ENCODE results near the gene FANCM.

FANCM gene, protein sequence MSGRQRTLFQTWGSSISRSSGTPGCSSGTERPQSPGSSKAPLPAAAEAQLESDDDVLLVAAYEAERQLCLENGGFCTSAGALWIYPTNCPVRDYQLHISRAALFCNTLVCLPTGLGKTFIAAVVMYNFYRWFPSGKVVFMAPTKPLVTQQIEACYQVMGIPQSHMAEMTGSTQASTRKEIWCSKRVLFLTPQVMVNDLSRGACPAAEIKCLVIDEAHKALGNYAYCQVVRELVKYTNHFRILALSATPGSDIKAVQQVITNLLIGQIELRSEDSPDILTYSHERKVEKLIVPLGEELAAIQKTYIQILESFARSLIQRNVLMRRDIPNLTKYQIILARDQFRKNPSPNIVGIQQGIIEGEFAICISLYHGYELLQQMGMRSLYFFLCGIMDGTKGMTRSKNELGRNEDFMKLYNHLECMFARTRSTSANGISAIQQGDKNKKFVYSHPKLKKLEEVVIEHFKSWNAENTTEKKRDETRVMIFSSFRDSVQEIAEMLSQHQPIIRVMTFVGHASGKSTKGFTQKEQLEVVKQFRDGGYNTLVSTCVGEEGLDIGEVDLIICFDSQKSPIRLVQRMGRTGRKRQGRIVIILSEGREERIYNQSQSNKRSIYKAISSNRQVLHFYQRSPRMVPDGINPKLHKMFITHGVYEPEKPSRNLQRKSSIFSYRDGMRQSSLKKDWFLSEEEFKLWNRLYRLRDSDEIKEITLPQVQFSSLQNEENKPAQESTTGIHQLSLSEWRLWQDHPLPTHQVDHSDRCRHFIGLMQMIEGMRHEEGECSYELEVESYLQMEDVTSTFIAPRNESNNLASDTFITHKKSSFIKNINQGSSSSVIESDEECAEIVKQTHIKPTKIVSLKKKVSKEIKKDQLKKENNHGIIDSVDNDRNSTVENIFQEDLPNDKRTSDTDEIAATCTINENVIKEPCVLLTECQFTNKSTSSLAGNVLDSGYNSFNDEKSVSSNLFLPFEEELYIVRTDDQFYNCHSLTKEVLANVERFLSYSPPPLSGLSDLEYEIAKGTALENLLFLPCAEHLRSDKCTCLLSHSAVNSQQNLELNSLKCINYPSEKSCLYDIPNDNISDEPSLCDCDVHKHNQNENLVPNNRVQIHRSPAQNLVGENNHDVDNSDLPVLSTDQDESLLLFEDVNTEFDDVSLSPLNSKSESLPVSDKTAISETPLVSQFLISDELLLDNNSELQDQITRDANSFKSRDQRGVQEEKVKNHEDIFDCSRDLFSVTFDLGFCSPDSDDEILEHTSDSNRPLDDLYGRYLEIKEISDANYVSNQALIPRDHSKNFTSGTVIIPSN (N-terminal part only)

DNA sequence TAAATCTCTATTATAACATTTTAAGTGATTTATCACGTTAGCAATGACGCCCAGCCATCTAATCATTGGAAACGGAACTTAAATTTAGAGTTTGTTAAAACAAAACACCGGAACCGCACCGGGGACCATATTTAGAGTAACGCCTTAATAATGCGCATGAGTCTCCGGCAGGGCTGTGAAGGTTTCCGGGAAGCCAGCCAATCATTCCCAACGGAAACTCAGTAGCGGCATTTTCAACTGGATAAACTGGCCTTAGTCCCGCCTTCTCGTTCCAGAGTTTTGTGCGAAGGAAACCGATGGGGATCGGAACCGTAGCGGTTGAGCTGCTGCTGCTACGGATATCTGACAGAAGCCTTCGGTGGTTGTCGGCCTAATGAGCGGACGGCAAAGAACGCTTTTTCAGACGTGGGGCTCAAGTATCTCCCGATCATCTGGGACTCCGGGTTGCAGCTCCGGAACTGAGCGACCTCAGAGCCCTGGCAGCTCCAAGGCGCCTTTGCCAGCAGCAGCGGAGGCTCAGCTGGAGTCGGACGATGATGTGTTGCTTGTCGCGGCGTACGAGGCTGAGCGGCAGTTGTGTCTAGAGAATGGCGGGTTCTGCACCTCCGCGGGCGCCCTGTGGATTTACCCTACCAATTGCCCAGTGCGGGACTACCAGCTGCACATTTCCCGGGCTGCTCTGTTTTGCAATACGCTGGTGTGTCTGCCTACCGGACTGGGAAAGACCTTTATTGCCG, at the start of gene FANCM:
TSS of gene FANCM (plus strand) at position 272 of the 737 bp plus-strand sequence. CDS start at position 374, 102 bp downstream.
- peak; percentile 94 for DNase-seq (ENCODE audit: low read depth, low spot score)

DNA sequence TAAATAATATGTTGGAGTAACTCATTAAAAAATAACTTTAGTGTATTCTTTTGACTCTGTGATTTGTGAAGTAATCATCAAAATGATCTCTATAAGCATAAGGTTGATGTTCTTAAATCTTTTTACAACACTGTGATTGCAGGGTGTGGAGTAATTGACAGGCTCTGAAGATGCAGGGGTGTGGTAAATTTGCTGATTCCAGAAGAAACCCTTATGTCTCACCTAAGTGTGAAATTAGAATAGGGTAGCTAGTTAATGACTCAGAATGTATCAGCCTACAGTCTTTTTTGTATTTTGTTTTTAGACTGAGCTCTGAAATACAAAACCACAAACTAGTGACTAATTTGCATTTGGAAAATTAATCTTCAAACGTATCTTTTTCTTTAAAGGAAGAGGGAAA, 45.9 kb upstream of the FANCM start:
- DNase-seq (ENCODE audit: low read depth, low spot score): no peak

DNA sequence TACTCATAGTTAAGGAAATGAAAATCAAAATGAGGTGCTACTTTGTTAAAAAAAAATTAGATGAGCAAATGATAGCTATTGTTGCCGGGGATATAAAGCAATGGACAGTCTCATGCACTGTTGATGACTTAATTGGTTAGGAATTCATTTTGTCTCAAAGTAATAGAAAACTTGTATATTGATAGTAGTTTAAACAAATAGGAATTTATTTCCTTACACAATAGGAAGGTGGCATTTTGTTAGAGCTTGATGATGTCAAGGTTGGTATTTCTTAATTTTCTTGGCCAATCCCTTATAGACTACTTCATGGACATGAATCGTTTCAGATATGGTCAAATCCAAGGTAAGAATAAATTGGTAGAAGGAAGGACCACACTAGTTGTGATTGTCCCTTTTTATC, 44.0 kb upstream of the FANCM start:
- no peak for DNase-seq (ENCODE audit: low read depth, low spot score)

DNA sequence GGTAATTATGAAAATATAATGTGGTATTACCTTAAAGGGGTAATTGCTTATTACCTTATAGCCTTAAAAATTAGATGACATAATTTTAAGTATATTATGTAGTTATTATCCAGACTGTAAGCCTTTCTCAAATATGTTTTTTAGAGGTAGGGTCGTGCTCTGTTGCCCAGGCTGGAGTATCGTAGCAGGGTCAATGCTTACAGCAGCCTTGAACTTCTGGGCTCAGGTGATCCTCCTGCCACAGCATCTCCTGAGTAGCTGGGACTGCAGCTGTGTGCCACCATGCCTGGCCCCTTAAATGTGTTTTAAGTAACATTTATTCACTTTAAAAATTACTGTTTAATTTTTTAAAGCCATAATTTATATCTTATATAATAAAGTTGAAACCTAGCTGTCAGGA, 41.5 kb upstream of the FANCM start:
- no peak for DNase-seq (ENCODE audit: low read depth, low spot score)

DNA sequence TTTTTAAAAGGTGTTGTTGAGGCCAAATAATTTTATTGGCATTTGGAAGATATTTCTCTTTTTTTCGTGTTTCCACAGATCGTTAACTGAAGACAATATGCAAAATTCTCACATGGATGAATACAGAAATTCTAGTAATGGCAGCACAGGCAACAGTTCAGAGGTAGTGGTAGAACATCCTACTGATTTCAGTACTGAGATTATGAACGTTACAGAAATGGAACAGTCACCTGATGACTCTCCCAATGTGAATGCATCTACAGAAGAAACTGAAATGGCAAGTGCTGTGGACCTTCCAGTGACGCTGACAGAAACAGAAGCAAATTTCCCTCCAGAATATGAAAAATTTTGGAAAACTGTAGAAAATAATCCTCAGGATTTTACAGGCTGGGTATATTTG, 40.6 kb upstream of the FANCM start:
- no peak for DNase-seq (ENCODE audit: low read depth, low spot score)

DNA sequence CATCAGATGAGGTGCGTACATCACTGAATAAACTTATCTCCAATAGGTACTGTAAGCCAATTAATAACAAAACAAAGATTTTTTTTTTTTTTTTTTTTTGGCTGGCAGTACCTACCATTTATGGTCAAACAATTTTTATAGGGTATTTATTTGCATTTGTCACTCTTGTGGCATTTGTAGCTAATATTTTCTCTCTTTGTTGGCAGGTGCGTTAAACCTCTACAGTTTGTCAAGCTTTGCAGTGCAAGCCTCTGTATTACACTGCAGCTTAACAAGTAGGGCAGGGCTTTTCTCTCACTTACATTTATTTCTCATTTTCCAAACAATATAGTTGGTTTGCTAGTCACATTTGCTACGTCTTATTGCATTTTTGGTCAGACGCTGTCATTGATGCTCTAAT, 39.5 kb upstream of the FANCM start:
- no peak for DNase-seq (ENCODE audit: low read depth, low spot score)

DNA sequence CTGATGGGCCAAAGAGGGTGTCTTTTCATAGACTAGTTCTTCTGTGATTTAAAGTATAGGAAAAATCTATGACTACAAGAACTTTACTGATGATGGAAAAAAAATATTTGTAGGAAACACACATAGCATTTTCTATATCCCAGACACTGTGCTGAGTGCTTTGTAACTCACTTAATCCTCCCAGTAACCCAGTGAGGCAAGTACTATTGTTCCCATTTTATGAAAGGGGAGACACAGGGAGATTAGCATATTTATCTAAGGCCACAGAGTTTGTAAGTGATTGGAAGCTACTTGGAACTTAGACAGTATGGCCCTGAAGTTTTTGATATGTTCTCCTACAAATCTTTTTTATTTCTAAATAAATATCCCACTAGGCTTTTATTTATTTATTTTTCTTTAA, 31.9 kb upstream of the FANCM start:
- no peak for DNase-seq (ENCODE audit: low read depth, low spot score)

DNA sequence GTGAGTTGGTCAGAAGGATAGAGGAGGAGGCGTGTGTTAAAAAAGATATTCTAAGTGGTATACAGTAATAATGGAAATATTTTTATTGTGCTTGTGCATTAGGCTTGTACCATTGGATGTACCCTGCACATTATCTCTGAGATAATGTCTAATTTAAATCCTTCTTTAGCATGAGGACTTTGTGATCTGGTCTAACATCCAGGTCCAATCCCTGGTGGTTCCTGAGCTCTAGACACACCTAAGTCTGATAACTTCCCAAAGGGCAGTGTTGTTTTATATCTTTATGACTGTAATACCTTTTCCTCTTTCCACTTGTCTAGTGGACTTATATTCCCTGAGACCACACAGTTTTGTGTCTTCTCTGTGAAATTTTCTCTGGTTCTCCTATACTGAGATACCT, 31.2 kb upstream of the FANCM start:
- DNase-seq (ENCODE audit: low read depth, low spot score): no peak

DNA sequence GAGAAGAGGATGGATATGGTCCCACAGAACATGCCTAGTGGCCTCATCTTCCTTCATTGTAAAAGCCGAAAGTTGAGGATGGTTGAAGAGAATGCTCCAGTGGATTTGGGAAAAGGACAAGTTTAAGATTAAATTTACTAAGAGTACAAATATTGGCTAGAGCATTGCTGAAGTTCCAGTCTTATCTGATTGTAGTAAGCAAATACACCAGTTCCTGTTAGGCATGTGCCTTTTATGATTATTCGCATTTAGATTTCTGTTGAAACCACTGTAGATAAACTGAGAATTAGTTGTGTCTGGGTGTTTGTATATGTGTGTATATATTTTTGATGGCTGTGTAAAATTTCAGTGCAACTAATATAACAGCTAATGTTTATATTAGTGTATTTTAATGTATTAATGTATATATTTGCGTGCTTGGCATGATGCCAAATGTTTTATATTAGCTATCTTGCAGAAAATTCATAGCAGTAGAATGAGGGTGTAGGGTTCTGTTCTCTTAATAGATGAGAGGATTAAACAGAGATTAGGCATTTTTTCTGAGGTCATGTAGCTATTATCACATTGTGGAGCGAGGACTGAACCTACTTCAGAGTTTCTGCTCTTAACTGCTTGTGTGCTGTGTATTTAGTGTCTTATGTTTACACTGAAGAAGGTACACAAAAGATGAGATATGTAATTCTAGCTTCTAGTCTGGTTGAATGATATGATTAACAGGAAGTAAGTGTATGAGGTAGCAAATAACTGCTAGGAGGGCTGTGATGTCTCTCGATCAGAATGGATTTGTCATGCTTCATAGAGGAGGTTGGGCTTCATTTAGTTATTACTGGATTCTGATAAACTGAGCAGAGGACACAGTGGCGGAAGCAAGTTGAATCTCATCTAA, 22.6 kb upstream of the FANCM start:
- DNase-seq (ENCODE audit: low read depth, low spot score): no peak

DNA sequence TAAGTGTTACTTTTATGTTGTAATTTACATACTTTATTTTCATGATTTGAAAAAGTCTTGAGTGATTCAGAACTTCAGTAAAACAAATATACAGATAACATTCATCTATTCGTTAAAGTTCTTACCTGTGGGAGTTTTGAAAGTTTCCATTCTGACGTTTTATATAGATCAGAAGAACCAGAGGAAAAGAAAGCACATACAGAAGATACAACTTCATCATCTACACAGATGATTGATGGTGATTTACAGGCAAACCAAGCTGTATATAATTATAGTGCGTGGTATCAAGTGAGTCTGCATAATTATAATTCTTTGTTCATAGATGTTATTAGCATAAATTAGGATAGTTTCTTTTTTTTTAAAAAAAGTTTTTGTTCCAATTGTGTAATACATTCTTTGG, 21.4 kb upstream of the FANCM start:
- no peak for DNase-seq (ENCODE audit: low read depth, low spot score)

DNA sequence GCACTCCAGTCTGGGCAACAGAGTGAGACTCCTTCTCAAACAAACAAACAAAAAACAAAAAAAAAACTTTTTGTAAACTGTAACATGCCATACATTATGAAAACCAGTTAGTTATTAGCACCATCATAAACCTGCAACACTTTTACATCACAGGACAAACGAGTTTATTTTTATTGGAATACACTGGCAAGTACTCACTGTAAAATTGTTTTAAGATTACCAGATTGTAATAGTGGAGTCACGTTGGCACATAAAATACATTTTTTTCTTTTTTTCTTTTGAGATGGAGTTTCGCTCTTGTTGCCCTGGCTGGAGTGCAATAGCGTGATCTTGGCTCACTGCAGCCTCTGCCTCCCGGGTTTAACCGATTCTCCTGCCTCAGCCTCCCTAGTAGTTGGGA, 17.1 kb upstream of the FANCM start:
- DNase-seq (ENCODE audit: low read depth, low spot score): no peak

DNA sequence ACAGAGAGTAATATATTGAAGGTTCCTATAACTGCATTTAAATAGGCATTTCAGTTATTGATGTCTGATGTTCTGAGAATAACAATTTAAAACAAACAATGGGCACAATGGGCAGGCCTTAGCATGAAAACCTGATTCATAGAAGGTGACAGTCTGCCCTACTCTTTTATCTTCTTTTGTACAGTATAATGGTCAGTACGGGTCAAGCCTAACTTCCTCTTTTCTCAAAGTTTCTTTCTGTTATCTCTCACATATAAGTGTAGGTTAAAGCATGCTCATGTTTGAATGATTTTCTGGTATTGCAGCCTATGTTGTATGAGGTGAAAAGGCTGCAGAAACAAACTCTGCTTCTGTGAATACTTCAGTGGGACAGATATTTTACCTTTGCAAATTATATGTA, 15.6 kb upstream of the FANCM start:
- no peak for DNase-seq (ENCODE audit: low read depth, low spot score)

DNA sequence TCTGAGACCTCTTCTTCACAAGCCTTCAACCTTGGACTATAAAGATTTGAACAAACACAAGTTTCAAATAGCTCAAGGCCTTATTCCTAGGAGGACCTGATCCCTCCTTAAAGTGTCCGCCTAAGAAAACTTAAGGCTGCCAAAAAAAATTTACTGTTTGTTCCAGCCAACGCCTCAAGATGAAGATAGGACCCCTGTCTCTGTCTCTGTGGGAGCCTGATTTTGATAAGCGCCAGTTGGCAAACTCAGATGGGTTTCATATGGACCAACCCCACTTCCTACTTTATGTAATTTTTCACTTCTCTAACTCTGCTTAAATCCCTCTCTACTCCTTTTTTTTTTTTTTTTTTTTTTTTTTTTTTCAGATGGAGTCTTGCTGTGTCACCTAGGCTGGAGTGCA, 12.5 kb upstream of the FANCM start:
- no peak for DNase-seq (ENCODE audit: low read depth, low spot score)

DNA sequence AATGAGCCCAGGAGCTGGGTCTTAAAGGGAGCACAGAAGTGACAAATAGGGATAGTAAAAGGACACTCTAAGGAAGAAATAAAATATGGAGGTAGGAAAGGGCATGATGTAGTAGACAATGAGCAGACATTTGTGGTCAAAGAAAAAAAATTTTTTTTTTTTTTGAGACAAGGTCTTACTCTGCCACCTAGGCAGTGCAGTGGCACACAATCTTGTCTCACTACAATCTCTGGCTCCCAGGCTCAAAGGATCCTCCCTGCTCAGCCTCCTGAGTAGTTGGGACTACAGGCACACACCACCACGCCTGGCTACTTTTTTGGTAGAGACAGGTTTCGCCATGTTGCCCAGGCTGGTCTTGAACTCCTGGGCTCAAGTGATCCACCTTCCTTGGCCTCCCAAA, 10.0 kb upstream of the FANCM start:
- DNase-seq (ENCODE audit: low read depth, low spot score): no peak

DNA sequence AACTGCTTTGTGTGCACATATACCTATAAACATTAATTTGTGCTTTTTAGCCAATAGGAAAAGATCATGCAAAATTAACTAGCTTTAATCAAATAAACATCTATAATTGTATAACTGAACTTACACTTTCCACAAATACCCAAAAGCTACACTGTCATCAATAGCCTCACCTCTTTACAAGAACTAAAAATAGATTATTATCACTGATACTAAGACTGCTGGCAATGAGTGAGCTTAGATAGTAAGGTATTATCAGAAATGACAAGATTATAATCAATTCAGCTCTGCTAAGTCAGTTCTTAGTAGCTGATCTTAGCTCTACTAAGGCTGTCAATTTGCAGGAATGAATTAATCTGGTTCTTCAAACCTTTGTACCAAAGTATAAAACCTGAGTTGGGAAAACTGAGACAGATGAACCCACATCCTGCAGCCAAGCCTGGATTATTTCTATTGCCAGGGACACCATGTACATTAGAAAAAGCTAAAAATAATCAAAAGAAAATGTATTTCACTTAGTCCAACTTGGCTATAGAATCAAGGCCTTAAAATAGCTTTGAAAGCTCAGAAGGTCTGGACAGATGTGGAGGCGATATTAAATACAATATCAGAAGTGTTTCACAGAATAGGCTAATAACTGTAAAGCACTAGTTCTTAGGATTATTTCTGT, 6.6 kb upstream of the FANCM start:
- DNase-seq (ENCODE audit: low read depth, low spot score): no peak

DNA sequence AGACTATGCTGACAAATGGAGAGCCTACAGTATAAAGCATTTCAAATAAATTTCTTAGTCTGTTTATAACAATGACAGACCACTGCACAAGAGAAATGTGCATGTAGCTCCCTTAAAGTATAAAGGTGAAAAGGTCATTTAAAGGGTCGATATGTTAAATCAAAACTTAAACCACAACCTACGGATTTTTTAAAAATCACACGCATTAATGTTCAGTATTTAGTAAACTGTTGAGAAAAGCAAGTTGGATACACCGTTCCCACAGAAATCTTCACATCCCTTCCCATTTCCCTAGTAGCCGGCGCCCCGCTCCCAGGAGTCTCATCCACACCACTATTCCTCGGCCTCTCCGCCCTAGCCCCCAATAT, 2.1 kb upstream of the FANCM start:
- no peak for DNase-seq (ENCODE audit: low read depth, low spot score)

DNA sequence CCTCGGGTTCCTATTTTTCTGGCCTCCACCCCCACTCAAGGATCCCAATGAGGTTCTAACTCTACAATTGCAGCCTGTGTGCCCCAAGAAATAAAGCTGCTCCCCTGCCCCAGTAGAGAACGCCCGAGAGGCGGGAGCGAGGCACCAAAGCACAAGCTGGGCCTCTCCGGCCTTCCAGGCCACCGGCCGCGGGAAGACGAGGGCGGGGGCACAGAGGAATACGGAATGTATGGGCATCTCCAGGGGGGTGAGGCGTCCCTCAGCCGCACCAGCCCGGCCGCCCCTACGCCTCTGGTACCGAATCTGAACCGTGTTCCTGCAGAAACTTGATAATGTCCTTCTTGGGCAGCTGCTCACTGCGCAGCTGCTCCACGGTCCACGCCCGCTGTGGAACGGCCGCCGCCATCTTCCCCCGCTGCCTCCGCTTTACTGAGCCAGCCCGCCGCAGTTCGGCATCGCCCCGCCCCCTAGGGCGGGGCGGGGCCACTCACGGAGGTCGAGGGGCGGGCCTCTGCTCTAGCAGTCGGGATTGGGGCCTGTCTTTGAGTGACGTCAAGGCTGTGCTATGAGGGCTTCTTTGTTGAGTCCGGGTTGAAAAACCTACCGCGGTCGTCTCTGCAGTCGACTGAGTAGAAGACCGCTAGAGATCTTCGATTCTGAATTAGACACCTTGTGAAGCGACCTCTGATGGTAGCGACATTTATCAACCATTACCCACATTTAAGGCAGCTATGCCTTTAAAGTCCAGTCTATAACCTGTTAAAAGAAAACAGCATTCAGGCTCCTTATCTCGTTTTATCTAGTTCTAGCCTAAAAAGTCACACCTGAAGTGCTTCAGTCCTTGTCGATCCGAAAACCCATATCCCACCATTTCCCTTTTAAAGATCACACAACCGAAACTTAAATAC, 1.4 kb upstream of the FANCM start, which contains the start of gene FKBP3:
TSS of gene FKBP3 (minus strand) at position 431 of the 908 bp plus-strand sequence. CDS start at position 406, 25 bp downstream.
- peak; percentile 97 for DNase-seq (ENCODE audit: low read depth, low spot score)

DNA sequence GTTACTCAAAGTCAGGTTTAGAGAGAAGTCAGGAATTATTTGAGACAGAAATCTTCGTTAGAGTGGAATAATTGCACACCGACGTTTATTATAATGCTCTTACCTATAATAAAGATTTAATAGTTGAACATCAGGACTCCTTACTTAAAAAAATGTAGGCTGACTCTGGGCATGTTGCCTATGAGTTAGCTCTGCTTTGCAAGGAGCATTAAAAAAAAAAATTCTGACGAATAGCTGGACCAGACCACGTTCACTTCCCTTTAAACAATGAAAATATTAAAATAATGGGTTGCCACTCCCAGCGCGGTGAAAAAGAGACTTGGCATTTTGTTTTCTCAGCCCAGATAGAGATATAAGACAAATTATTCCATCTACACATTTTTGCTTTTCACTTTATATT, 574 bp upstream of the FANCM start:
- DNase-seq (ENCODE audit: low read depth, low spot score): peak; percentile 9

DNA sequence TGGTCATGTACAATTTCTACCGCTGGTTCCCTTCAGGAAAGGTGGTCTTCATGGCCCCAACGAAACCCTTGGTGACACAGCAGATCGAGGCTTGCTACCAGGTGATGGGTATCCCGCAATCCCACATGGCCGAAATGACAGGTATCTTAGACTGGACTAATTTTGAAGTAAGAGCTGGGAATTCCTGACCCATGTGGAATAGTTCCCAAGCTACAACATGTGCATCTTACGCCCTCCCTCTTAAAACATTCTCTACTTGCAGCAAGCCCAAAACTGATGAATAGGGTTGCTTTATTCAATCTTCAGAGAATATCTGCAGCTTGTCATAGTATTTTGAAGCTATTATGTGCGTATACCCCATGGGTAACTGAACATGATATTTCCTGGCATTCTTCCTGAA, 669 bp downstream of the FANCM start:
- no peak for DNase-seq (ENCODE audit: low read depth, low spot score)

All from smooth muscle cell of the brain vasculature (primary cell).